A549 treated with AZD9567 at 1 μM for 4 hours (cell line): ENCODE results near the gene ADCYAP1. TPM values are rescaled to one million over a fixed set of nuclear protein-coding genes. Genes with fewer than 3 reads are reported as not detected.

ENCODE experiments used
- total RNA-seq: library from RNA; stranded (reverse); fragments of 200-300 nt; extraction: Qiagen RNA extraction; gene quantifications from 5 replicates; pipeline ENCODE4 v1.2.3, GENCODE V29; 2022; ENCODE audit not compliant: insufficient read depth

Gene ADCYAP1
- not detected in 5 replicates for total RNA-seq

GRCh38 chr18:904218-905090 is at the start of gene ADCYAP1:
Gene ADCYAP1, plus strand, starts transcription at chr18:904871. Its CDS starts 516 bp downstream, at chr18:905387.

Other genes with a start within 250 kb of the ADCYAP1 start
- gene TYMS, start 247.2 kb upstream of the ADCYAP1 start, total RNA-seq, result 167 to 186 TPM (median 172 TPM) in 5 replicates
- gene ENOSF1, start 192.2 kb upstream of the ADCYAP1 start, total RNA-seq, result 24.2 to 37.8 TPM (median 27.0 TPM) in 5 replicates
- gene YES1, start 92.6 kb upstream of the ADCYAP1 start, total RNA-seq, result 17.4 to 25.7 TPM (median 23.6 TPM) in 5 replicates